Tibial nerve (tissue), 4 donors: Measurements from ENCODE around the gene TXLNA.

ENCODE experiments used
- EP300 ChIP-seq, 2 donors: sonication (generic); formaldehyde crosslinking; IDR thresholded peaks; one replicate each; pipeline ENCODE4 v1.6.1; 2017; ENCODE audit warnings: antibody characterized with exemption in 2 of 2, mild to moderate bottlenecking in 1 of 2
- POLR2A ChIP-seq, 2 donors: fragments of 450-650 bp; IDR thresholded peaks; one replicate each; pipeline ENCODE4 v1.6.1; 2017; ENCODE audit warnings: antibody characterized with exemption in 2 of 2, mild to moderate bottlenecking in 2 of 2, moderate library complexity in 2 of 2
- TF ChIP-seq, protein P1 (sequence below), 5 experiments: fragments of 200-600 bp in 3 of 5; fragments of 450-650 bp in 2 of 5; sonication (generic) in 3 of 5; IDR thresholded peaks; one replicate each; pipeline ENCODE4 v1.5.1; 2016 to 2019; ENCODE audit warnings: antibody characterized with exemption in 5 of 5, mild to moderate bottlenecking in 3 of 5, moderate library complexity in 2 of 5

DNA sequence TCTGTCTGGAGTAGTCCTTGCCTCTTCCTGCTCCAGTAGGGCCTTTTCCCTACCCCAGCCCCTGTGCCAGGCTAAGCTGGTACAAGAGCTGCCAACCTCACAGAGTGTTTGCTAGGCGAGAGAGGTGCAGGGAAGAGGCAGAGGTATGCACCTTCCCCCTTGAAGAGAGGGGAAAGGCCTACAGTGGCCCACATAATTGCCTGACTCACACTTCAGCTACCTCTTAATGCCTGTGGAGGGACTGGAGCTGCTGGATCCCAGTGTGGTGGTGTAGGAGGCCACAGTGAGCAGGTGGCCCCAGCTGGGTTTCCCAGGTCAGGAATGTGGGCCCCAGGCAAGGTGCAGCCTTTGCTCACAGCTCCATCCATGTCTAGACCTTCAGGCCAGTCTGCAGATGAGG, 17.6 kb downstream of the TXLNA start:
- TF ChIP-seq, protein P1, sequence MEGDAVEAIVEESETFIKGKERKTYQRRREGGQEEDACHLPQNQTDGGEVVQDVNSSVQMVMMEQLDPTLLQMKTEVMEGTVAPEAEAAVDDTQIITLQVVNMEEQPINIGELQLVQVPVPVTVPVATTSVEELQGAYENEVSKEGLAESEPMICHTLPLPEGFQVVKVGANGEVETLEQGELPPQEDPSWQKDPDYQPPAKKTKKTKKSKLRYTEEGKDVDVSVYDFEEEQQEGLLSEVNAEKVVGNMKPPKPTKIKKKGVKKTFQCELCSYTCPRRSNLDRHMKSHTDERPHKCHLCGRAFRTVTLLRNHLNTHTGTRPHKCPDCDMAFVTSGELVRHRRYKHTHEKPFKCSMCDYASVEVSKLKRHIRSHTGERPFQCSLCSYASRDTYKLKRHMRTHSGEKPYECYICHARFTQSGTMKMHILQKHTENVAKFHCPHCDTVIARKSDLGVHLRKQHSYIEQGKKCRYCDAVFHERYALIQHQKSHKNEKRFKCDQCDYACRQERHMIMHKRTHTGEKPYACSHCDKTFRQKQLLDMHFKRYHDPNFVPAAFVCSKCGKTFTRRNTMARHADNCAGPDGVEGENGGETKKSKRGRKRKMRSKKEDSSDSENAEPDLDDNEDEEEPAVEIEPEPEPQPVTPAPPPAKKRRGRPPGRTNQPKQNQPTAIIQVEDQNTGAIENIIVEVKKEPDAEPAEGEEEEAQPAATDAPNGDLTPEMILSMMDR (IDR thresholded peaks at IDR 0.05): no peak
- TF ChIP-seq POLR2A (IDR thresholded peaks at IDR 0.05): no peak
- no peak for TF ChIP-seq EP300 (IDR thresholded peaks at IDR 0.05)
